HG03571 (cell line): ENCODE data around the gene PTPN2.
"Not testable (repeated sequence)": the region's sequence is repeated elsewhere in the genome, so short reads cannot be mapped to it uniquely, and the experiment has no call there.

ENCODE experiments used
- ATAC-seq: cut with Tn5 transposase; IDR thresholded peaks from one replicate; pipeline ENCODE4 v1.9.1; 2021; ENCODE audit not compliant: unreplicated experiment

PTPN2 gene

DNA sequence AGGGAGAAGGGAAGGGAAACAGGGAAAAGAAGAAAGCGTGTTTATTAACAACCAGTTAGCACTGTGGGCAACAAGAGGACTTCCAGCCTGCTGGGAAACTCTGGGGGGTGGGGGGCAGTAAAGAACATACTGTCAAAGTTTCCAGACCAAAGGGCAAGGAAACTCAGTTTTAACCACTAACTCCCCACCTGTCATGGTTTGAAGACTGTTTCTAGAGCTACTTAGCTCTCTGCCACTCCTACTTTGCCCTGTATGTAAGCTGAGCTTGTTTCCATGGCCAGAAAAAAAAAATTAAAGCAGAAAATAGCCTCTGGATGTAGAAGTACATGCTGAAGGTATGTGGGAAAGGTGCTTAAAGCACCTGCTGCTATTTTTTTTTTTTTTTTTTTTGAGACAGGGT lies 11.0 kb upstream of the PTPN2 start:
- no peak for ATAC-seq

DNA sequence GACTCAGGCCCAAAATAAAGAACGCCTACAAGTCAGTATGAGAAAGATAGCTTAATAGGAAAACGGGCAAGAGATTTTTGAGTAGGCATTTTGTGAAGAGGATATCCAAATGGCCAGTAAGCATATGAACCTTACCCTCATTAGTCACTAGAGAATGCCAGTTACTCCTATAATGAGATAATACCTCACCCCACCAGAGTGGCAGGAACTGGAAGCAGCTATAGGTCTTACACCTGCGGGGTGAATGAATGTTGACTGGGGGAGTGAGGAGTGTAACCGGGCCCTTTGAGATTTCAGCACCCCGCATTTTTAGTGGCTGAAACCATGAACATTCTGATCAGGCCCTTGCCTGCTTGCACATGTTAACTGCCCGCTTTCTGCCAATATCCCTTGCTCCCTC lies 7.5 kb upstream of the PTPN2 start:
- no peak for ATAC-seq

GRCh38 chr18:12890964-12891363 lies 6.9 kb upstream of the PTPN2 start:
- no peak for ATAC-seq

- ATAC-seq = no peak
Measured at GRCh38 chr18:12886498-12887126, 2.6 kb upstream of the PTPN2 start.

DNA sequence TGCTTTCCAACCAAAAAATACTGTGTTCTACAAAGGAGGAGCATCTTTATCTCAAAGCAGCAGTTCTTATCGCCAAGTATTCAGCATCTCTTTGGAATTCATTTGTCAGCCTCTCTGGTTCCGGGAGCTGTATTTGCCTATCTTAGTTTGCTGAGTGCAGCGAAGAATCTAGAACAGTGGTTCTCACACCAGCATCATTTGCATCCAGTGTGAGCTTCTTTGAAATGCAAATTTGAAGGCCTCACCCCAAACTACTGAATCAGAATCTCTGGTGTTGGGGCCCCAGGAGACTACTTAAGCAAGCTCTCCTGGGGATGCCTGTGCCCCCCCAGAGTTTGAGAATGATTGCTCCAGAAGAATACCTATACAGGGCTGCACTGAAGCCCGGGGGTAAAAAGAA lies 1.5 kb upstream of the PTPN2 start:
- ATAC-seq = no peak

DNA sequence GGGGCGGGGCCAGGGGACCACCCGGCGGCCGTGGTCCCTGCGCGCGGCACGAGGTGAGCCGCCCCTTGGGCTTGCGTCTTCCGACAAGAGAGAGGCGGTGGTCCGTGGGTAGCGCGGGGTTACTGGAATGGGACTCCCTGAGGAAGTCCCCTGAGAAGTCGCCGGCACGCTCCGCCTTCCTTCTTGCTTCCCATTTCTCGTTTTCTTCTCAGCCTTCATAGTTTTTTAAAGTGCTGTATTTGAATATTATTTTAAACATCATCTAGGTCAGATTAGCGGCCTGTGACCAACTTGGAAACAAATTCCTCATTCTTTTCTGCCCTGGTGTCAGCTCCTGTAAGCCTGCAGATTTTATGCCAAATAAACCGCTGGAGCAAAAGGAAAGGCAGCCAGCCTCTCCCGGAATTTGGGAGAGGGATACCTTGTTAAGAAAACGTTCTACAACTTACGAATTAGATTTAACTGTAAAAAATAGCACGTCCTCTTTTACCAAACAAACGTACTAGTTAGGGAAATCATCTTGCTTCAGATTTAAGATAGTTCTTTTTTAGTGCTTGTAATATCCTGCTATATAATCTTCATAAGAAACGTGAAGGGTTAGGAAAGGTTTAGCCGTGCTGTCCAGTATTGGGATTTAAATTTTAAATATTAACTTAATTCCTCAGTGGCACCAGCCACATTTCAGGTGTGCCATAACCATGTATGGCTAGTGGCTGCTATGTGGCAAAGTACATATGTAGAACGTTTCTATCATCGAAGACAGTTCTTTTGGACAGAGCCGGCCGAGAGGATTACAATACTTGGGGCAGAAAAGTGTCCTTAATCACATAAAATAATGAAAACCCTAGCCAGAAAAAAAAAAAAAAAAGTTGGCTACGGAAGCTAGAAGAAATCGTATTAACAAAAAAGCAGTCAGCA lies 628 bp upstream of the PTPN2 start:
- ATAC-seq = no peak

- ATAC-seq = peak; percentile 10
Measured at GRCh38 chr18:12883372-12883683, 709 bp downstream of the PTPN2 start.

GRCh38 chr18:12882453-12883371 lies 1.3 kb downstream of the PTPN2 start:
- no peak for ATAC-seq

- no peak for ATAC-seq
Measured at GRCh38 chr18:12880541-12880910, 3.5 kb downstream of the PTPN2 start.

DNA sequence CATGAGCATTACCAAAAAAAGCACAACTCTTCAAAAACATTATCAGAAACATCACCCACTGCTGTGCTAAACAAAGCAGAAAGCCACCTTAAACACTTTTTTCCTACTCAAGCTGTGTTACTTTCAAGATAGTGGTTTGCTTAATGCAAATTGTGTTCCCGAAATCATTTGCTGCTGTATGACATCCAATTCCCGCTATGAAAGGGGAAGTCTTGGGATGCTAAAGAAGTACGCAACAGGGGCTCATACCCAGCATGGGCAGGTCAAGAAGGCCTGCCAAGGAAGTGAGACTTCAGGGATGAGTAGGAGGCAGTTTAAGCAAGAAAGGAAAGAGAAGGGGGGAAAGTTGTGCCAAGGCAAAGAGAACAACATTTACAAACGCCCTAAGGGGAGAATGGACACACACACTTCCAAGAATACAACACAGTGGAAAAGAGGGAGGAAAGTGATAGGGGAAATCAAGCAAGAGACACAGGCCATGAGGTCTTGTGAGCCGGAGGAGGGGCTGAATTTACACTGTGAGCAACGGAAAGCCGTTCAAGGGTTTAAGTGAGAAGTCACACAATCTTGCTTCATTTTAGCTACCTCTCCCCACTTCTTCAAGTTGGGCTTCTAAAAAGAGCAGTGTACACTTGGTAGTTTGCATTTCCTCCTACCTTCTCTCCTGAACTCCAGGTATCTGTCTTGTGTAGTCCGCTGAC lies 4.0 kb downstream of the PTPN2 start:
- no peak for ATAC-seq

DNA sequence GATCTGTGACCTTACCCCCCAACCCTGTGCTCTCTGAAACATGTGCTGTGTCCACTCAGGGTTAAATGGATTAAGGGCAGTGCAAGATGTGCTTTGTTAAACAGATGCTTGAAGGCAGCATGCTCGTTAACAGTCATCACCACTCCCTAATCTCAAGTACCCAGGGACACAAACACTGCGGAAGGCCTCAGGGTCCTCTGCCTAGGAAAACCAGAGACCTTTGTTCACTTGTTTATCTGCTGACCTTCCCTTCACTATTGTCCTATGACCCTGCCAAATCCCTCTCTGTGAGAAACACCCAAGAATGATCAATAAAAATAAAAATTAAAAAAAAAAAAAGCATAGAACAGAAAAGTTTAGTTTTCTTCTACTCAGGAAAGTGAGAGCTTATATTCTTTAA lies 9.0 kb downstream of the PTPN2 start:
- not testable (repeated sequence) for ATAC-seq

DNA sequence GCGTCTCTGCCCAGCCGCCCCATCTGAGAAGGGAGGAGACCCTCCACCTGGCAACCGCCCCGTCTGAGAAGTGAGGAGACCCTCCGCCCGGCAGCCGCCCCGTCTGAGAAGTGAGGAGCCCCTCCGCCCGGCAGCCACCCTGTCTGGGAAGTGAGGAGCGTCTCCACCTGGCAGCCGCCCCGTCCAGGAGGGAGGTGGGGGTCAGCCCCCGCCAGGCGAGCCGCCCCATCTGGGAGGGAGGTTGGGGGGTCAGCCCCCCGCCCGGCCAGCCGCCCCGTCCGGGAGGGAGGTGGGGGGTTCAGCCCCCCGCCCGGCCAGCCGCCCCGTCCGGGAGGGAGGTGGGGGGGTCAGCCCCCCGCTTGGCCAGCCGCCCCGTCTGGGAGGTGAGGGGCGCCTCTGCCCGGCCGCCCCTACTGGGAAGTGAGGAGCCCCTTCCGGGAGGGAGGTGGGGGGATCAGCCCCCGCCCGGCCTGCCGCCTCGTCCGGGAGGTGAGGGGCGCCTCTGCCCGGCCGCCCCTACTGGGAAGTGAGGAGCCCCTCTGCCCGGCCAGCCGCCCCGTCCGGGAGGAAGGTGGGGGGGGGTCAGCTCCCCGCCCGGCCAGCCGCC lies 10.0 kb downstream of the PTPN2 start:
- ATAC-seq = not testable (repeated sequence)

DNA sequence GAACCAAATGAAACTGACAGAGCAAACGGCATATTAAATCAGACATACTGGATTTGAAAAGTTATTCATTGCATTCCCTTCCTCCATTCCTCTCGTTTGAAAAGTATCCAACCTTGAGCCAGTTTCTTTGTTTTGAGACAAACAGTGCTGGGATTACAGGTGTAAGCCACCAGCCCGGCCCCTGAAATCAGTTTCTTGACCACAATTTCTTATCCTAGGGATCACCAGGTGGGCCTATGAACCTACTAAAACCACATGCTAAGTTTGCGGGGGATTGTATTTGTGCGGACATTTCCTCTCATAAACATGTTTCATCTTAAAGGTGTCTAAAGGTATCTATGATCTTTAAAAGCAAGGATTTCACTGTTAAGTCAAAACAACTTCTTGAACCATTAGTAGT lies 11.6 kb downstream of the PTPN2 start:
- no peak for ATAC-seq

DNA sequence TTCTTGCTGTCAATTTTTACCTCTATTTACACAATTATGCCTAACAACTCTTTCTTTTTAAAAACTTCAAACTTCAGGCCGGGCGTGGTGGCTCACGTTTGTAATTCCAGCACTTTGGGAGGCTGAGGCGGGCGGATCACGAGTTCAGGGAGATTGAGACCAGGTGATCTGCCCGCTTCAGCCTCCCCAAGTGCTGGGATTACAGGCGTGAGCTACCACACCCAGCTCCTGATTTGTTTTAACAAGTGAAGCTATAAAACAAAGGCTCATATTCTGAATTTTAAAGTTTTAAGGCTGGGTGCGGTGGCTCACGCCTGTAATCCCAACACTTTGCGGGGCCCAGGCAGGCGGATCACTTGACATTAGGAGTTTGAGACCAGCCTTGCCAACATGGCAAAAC lies 15.5 kb downstream of the PTPN2 start:
- ATAC-seq = no peak

DNA sequence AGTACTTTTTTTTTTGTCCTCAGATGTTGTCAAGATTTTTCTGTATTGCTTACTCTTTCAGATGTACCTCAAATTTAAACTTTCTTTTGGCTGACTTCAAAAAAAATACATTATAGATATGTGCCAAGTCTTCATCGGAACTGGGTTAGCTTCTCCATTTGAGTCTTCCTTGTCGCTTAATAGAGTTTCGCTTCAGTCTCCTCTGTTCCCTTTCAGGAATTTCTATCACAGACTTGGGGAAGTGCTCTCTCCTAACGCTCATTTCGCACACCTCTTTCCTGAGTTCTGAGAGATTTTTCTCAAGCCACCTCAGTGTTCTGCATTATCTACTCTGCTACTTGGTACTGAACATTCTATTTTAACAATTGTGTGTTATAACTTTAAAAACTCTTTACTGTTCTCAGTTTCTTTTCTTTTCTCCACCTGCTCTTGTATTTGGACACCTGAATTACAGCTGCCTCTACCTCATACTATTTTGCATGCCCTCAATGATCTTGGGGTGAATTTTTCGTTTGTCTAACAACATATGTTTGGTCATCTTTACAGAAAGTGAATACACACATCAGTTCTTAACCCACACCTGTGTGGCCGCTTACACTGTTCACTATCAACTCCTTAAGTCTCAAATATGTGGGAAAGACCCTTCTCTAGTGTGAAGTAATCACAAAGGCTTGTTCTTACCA lies 16.5 kb downstream of the PTPN2 start:
- no peak for ATAC-seq

DNA sequence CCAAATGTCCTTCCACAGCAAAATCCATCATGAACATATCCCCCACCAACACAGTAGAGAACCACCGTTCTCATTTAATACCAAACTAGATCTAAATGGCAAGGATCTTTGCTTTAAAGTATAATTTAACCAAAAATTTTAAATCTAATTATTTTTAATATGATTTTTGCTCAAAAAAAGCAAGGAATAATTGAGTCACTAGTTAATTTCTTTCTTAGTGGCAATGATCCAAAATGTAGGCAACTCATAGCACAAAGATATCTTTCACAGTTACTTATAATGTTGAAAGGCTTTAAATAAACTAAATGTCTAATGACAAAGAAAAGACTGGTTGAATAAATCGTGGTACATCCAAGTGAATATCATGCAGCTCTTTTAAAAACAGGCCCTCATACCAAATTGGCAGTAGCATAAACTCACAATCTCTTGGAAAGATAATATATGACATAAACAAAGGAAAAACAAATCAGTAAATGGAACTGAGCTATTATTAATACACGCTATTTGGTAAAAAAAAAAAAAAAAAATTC lies 20.3 kb downstream of the PTPN2 start:
- ATAC-seq = no peak

- ATAC-seq = no peak
Measured at GRCh38 chr18:12862874-12863482, 21.1 kb downstream of the PTPN2 start.

GRCh38 chr18:12862467-12862866 lies 21.6 kb downstream of the PTPN2 start:
- no peak for ATAC-seq

- ATAC-seq = no peak
Measured at GRCh38 chr18:12861637-12862036, 22.4 kb downstream of the PTPN2 start.
